Measurements from ENCODE around the gene USP16. TPM values are rescaled to one million over a fixed set of nuclear protein-coding genes. Genes with fewer than 3 reads are reported as not detected.
A peak's percentile ranks its signal among the peaks of the same experiment; 100 is the strongest.

The USP16 gene
- total and polyA plus RNA-seq, 2 donors (not counting 1 experiment from before 2014, with no cell fraction given), result 13.1 to 54.7 TPM

DNA sequence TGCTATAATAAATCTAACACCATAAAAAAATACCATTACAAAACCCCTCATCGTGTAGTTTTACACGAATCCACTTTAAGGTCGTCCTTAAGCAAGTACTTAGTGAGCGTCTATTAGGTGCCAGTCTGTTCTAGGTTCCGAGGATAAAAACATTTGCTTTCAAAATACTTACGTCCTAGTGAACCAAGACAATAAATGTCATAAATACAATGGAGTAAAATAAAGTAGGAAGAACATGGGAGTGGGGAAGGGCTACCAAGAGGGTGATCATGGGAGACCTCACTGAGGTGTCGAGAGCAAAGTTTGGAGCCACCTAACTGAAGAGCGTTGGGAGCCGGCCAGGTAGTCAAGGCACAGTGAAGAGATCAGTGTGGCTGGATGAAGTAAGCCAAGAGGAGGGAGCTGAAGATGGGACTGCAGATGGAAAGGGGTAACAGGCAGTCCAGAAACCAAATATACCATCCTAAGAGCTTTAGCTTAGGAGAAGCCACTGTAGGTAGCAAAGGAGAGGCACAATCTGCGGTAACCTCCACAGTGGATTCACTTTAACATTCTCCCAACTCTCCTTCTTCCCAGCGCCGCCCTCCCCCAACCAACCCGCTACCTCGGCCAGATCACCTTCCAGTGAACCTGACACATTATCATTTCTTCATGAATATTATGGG lies 32.5 kb upstream of the USP16 start:
- DNase-seq (no peak), ATAC-seq (ENCODE audit: low read depth) (no peak)
- intact Hi-C loops (cut with micrococcal nuclease), result loop anchor here (1.0 to 10.0 kb wide), 5 partner anchors 27 to 313 kb away; partner anchors contain the start of genes CCT8, RWDD2B and USP16
- Histone ChIP-seq H3K9me3 (ENCODE audit: control extremely low read depth in 1 of 3, control insufficient read depth in 2 of 3, insufficient read depth in 1 of 3, low read length in 2 of 3) (no peaks in the 10 kb centered on the region), H3K4me2 (replicated peaks; ENCODE audit: low read depth, low read length, poor library complexity, severe bottlenecking) (peak overlapping the region; percentile 84), H3K27me3 (replicated peaks in 1 of 4; ENCODE audit: control extremely low read depth in 1 of 4, control insufficient read depth in 3 of 4, insufficient read depth in 4 of 4, low read length in 3 of 4) (no peaks in the 10 kb centered on the region), H3K36me3 (replicated peaks in 1 of 2; ENCODE audit: control extremely low read depth in 1 of 2, control insufficient read depth in 1 of 2, extremely low read depth in 1 of 2, insufficient read depth in 2 of 2, low read length in 1 of 2) (peaks cover 2% of the 10 kb centered on the region in 2 experiments), H3K4me3 (ENCODE audit: control extremely low read depth in 1 of 5, extremely low read depth in 1 of 5, insufficient read depth in 1 of 5, low read depth in 2 of 5, low read length in 4 of 5) (peak overlapping the region; percentile 61 to 95 (median 83)), H3K9ac (ENCODE audit: low read length) (peak overlapping the region; percentile 89), H3K4me1 (ENCODE audit: control insufficient read depth in 2 of 2, insufficient read depth in 2 of 2, low read length in 2 of 2) (peaks cover 18 to 20% of the 10 kb centered on the region in 2 donors), H2AFZ (ENCODE audit: insufficient read depth, low read depth, low read length, poor library complexity, severe bottlenecking) (peak overlapping the region; percentile 84), H4K20me1 (ENCODE audit: control insufficient read depth, insufficient read depth, low read length, poor library complexity, severe bottlenecking) (peaks cover 4% of the 10 kb centered on the region), H3K27ac (ENCODE audit: low read length in 2 of 2) (peak overlapping the region; percentile 88 to 93), H3K79me2 (ENCODE audit: control insufficient read depth, insufficient read depth, low read length) (peaks cover 52% of the 10 kb centered on the region)
- H3K4me3 Mint-ChIP-seq, result peak overlapping the region; percentile 92
- H3K27ac Mint-ChIP-seq, result peak overlapping the region; percentile 97
- peaks cover 25% of the 10 kb centered on the region for H3K4me1 Mint-ChIP-seq
- TF ChIP-seq, protein P1, sequence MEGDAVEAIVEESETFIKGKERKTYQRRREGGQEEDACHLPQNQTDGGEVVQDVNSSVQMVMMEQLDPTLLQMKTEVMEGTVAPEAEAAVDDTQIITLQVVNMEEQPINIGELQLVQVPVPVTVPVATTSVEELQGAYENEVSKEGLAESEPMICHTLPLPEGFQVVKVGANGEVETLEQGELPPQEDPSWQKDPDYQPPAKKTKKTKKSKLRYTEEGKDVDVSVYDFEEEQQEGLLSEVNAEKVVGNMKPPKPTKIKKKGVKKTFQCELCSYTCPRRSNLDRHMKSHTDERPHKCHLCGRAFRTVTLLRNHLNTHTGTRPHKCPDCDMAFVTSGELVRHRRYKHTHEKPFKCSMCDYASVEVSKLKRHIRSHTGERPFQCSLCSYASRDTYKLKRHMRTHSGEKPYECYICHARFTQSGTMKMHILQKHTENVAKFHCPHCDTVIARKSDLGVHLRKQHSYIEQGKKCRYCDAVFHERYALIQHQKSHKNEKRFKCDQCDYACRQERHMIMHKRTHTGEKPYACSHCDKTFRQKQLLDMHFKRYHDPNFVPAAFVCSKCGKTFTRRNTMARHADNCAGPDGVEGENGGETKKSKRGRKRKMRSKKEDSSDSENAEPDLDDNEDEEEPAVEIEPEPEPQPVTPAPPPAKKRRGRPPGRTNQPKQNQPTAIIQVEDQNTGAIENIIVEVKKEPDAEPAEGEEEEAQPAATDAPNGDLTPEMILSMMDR (IDR thresholded peaks at IDR 0.05), result no peak
- no peak for TF ChIP-seq EZH2 (IDR thresholded peaks at IDR 0.05; ENCODE audit: borderline replicate concordance, insufficient read depth, low read depth, low read length, poor library complexity, severe bottlenecking)
- H3K27me3 Mint-ChIP-seq, result no peaks in the 10 kb centered on the region
- POLR2A ChIA-PET, result interaction anchor here (0.7 to 2.5 kb wide), 7 partner anchors 9 to 85 kb away, joined by 3 to 25 read pairs (median 6); partner anchors contain the start of genes CCT8, RWDD2B and USP16
- 10% methylated on average over 5 of the region's 14 CpGs for WGBS (ENCODE audit: insufficient coverage)
- CTCF ChIA-PET, result interaction anchor here (1.2 to 2.1 kb wide), 3 partner anchors 11 to 385 kb away, joined by 3 to 23 read pairs (median 18); partner anchors contain the start of gene USP16
- no peaks in the 10 kb centered on the region for H3K9me3 Mint-ChIP-seq (ENCODE audit: insufficient read depth)
